WTC11 (cell line): Measurements from ENCODE around the gene PPP1R9A. TPM values are rescaled to one million over a fixed set of nuclear protein-coding genes. Genes with fewer than 3 reads are reported as not detected.

ENCODE experiments used
- ATAC-seq: fragments of 200-7000 bp; cut with Tn5 transposase; 2 replicates; pipeline ENCODE4 v1.10.0; 2021; ENCODE audit warnings: mild to moderate bottlenecking, moderate library complexity
- CTCF ChIA-PET: fragments of 300-600 bp; sonication (Branson Sonifier 250); formaldehyde crosslinking; loops from one replicate; lab custom pipeline; 2021; ENCODE audit warnings: antibody characterized with exemption; lab: Charles Lee
- POLR2A ChIA-PET: fragments of 350-600 bp; sonication (Branson Sonifier 250); formaldehyde crosslinking; loops from one replicate; lab custom pipeline; 2021; ENCODE audit warnings: antibody characterized with exemption; lab: Charles Lee
- DNase-seq: peaks from one replicate; pipeline ENCODE4 v3.0.0; 2021; ENCODE audit warnings: low spot score
- H3K27ac Mint-ChIP-seq: 2 replicates; pipeline ENCODE4 v1.8.0; 2021; ENCODE audit warnings: mixed read lengths
- H3K27me3 Mint-ChIP-seq: 2 replicates; pipeline ENCODE4 v1.8.0; 2021; ENCODE audit warnings: low read depth, mild to moderate bottlenecking, moderate library complexity, mixed read lengths
- H3K36me3 Mint-ChIP-seq: 2 replicates; pipeline ENCODE4 v1.8.0; 2021; ENCODE audit warnings: mixed read lengths
- H3K4me1 Mint-ChIP-seq: 2 replicates; pipeline ENCODE4 v1.8.0; 2022; ENCODE audit warnings: mixed read lengths
- H3K4me3 Mint-ChIP-seq: 2 replicates; pipeline ENCODE4 v1.8.0; 2021; ENCODE audit warnings: mild to moderate bottlenecking, moderate library complexity, mixed read lengths
- H3K9me3 Mint-ChIP-seq: 2 replicates; pipeline ENCODE4 v1.8.0; 2021; ENCODE audit warnings: mixed read lengths
- AFF4 ChIP-seq: sonication (generic); formaldehyde crosslinking; IDR thresholded peaks from 2 replicates; pipeline ENCODE4 v1.8.1; 2023; ENCODE audit warnings: mild to moderate bottlenecking, missing genetic modification reagents, borderline replicate concordance
- ATF6 ChIP-seq: sonication (generic); formaldehyde crosslinking; IDR thresholded peaks from 2 replicates; pipeline ENCODE4 v1.8.1; 2023; ENCODE audit warnings: mild to moderate bottlenecking, missing genetic modification reagents
- CBFB ChIP-seq: sonication (generic); formaldehyde crosslinking; IDR thresholded peaks from 2 replicates; pipeline ENCODE4 v1.8.1; 2022; ENCODE audit warnings: mild to moderate bottlenecking, low read depth, missing genetic modification reagents
- E2F1 ChIP-seq: sonication (generic); formaldehyde crosslinking; IDR thresholded peaks from 2 replicates; pipeline ENCODE4 v1.8.0; 2022; ENCODE audit warnings: mild to moderate bottlenecking, missing genetic modification reagents
- E2F4 ChIP-seq: sonication (generic); formaldehyde crosslinking; IDR thresholded peaks from 2 replicates; pipeline ENCODE4 v1.8.1; 2022; ENCODE audit warnings: low read depth, mild to moderate bottlenecking, moderate library complexity, missing genetic modification reagents, borderline replicate concordance
- FOXP4 ChIP-seq: sonication (generic); formaldehyde crosslinking; IDR thresholded peaks from 2 replicates; pipeline ENCODE4 v1.8.0; 2022; ENCODE audit warnings: mild to moderate bottlenecking, missing genetic modification reagents
- GABPB1 ChIP-seq: sonication (generic); formaldehyde crosslinking; IDR thresholded peaks from 2 replicates; pipeline ENCODE4 v1.8.1; 2023; ENCODE audit warnings: mild to moderate bottlenecking, missing genetic modification reagents
- IRF1 ChIP-seq: sonication (generic); formaldehyde crosslinking; IDR thresholded peaks from 2 replicates; pipeline ENCODE4 v1.8.0; 2023; ENCODE audit warnings: missing genetic modification reagents
- JUN ChIP-seq: sonication (generic); formaldehyde crosslinking; IDR thresholded peaks from 2 replicates; pipeline ENCODE4 v1.8.0; 2023; ENCODE audit warnings: mild to moderate bottlenecking, missing genetic modification reagents
- KAT7 ChIP-seq: sonication (generic); formaldehyde crosslinking; IDR thresholded peaks from 2 replicates; pipeline ENCODE4 v1.8.1; 2023; ENCODE audit warnings: missing genetic modification reagents, mild to moderate bottlenecking, borderline replicate concordance
- MYBL2 ChIP-seq: sonication (generic); formaldehyde crosslinking; IDR thresholded peaks from 2 replicates; pipeline ENCODE4 v1.8.1; 2023; ENCODE audit warnings: mild to moderate bottlenecking, moderate library complexity, missing genetic modification reagents
- NFATC4 ChIP-seq: fragments of 250-450 bp; sonication (Bioruptor Pico); IDR thresholded peaks from 2 replicates; pipeline ENCODE4 v1.9.0; 2021; ENCODE audit warnings: mild to moderate bottlenecking
- NR3C1 ChIP-seq: sonication (generic); formaldehyde crosslinking; conservative IDR thresholded peaks from 2 replicates; pipeline ENCODE4 v1.8.1; 2023; ENCODE audit warnings: low read depth, mild to moderate bottlenecking, missing genetic modification reagents
- SMAD3 ChIP-seq: sonication (generic); formaldehyde crosslinking; IDR thresholded peaks from 2 replicates; pipeline ENCODE4 v1.8.0; 2022; ENCODE audit warnings: missing genetic modification reagents, mild to moderate bottlenecking, borderline replicate concordance
- STAT6 ChIP-seq: sonication (generic); formaldehyde crosslinking; conservative IDR thresholded peaks from 2 replicates; pipeline ENCODE4 v1.8.1; 2023; ENCODE audit warnings: mild to moderate bottlenecking, low read depth, missing genetic modification reagents, moderate library complexity
- ZNF263 ChIP-seq: sonication (generic); formaldehyde crosslinking; IDR thresholded peaks from 2 replicates; pipeline ENCODE4 v1.8.1; 2022; ENCODE audit warnings: low read depth, mild to moderate bottlenecking, moderate library complexity, missing genetic modification reagents
- ZNF317 ChIP-seq: sonication (generic); formaldehyde crosslinking; IDR thresholded peaks from 2 replicates; pipeline ENCODE4 v1.8.1; 2023; ENCODE audit warnings: low read depth, mild to moderate bottlenecking, moderate library complexity, missing genetic modification reagents, borderline replicate concordance
- ZNF423 ChIP-seq: fragments of 250-450 bp; sonication (Bioruptor Pico); IDR thresholded peaks from 2 replicates; pipeline ENCODE4 v2.1.2; 2022; ENCODE audit warnings: mild to moderate bottlenecking, moderate library complexity
- total RNA-seq: library from RNA; stranded (reverse); gene quantifications from 3 replicates; pipeline ENCODE4 v1.2.3, GENCODE V29; 2021

PPP1R9A gene
- total RNA-seq, 1 experiment from 2014 or later = 16.8 TPM

GRCh38 chr7:95199779-95200558, 292.6 kb downstream of the PPP1R9A start:
- DNase-seq = peak; percentile 25
- ChIA-PET CTCF (interaction anchor here (0.8 to 2.8 kb wide), 3 partner anchors 47 to 751 kb away, joined by 3 to 8 read pairs (median 3); no protein-coding TSS in a partner anchor), POLR2A (no interaction called here)
- H3K9me3 Mint-ChIP-seq = no peaks in the 10 kb centered on the region
- H3K4me1 Mint-ChIP-seq = no peaks in the 10 kb centered on the region
- ATAC-seq = peak; percentile 85
- TF ChIP-seq E2F1 (CRISPR knock-in tag) (no peak), KAT7 (CRISPR knock-in tag) (no peak), SMAD3 (no peak), NFATC4 (CRISPR knock-in tag) (no peak), STAT6 (CRISPR knock-in tag) (no peak)
- H3K4me3 Mint-ChIP-seq = no peak overlapping the region
- H3K27ac Mint-ChIP-seq = no peak overlapping the region
- H3K36me3 Mint-ChIP-seq = no peaks in the 10 kb centered on the region
- H3K27me3 Mint-ChIP-seq = no peaks in the 10 kb centered on the region

- ChIA-PET POLR2A (no interaction called here), CTCF (interaction anchor here (2.8 kb wide), 1 partner anchor 752 kb away, joined by 8 read pairs; no protein-coding TSS in a partner anchor)
- Mint-ChIP-seq H3K4me1 (no peaks in the 10 kb centered on the region), H3K9me3 (no peaks in the 10 kb centered on the region), H3K27me3 (no peaks in the 10 kb centered on the region), H3K27ac (no peak overlapping the region), H3K4me3 (no peak overlapping the region), H3K36me3 (no peaks in the 10 kb centered on the region)
- DNase-seq = no peak
- ATAC-seq = no peak
- TF ChIP-seq AFF4 (no peak), FOXP4 (CRISPR knock-in tag) (no peak), GABPB1 (no peak), CBFB (CRISPR knock-in tag) (no peak), E2F4 (CRISPR knock-in tag) (no peak), IRF1 (no peak), MYBL2 (CRISPR knock-in tag) (no peak), ZNF317 (CRISPR knock-in tag) (no peak), JUN (CRISPR knock-in tag) (no peak), ATF6 (CRISPR knock-in tag) (no peak), NR3C1 (CRISPR knock-in tag) (no peak), ZNF423 (CRISPR knock-in tag) (no peak), ZNF263 (CRISPR knock-in tag) (no peak), NFATC4 (CRISPR knock-in tag) (no peak), E2F1 (CRISPR knock-in tag) (no peak)
Measured at GRCh38 chr7:95200741-95201140, 293.3 kb downstream of the PPP1R9A start.
